K562 (cell line): ENCODE results near the gene RASGRP1. TPM values are rescaled to one million over a fixed set of nuclear protein-coding genes. Genes with fewer than 3 reads are reported as not detected.

Experiments used
- ATAC-seq: fragments of 200-7000 bp; cut with Tn5 transposase; 3 replicates; pipeline ENCODE4 v1.9.1; 2020; ENCODE audit warnings: moderate library complexity
- BruUV-seq: library from RNA; stranded (reverse); fragments of 400-500 nt; replicated peaks from 2 replicates; lab custom pipeline; 2021; lab: Mats Ljungman, UMichigan
- CTCF ChIA-PET: fragments of 300-600 bp; formaldehyde crosslinking; extraction: SDS; loops from one replicate; lab custom pipeline; 2021; ENCODE audit warnings: low intra/inter-chr PET ratio; lab: Yijun Ruan, JAX
- POLR2A ChIA-PET: fragments of 300-600, 350-650 bp; sonication (Branson Sonifier 250); formaldehyde crosslinking; extraction: SDS; loops from one replicate; lab custom pipeline; 2021; ENCODE audit warnings: antibody characterized with exemption, inconsistent platforms; lab: Yijun Ruan, JAX
- DNase-seq, 4 experiments: peaks; one replicate each; pipeline versions ENCODE4 v3.0.0 to v3.0.0-alpha.2; 2011 to 2018; ENCODE audit warnings: low spot score in 3 of 4, mixed read lengths in 3 of 4; ENCODE audit errors: extremely low read depth in 1 of 4
- FAIRE-seq: peaks from 2 replicates; lab custom pipeline; 2011; peaks lifted over from hg19 to GRCh38; lab: Jason Lieb, UNC
- H2AFZ ChIP-seq: 2 replicates; pipeline ENCODE4 v1.6.0; 2011; ENCODE audit warnings: low read depth, low read length, control low read depth, inconsistent platforms
- H3K27ac ChIP-seq: fragments of 200-600 bp; 3 replicates; pipeline ENCODE4 v1.8.0; 2011; ENCODE audit warnings: low read depth, mild to moderate bottlenecking, control low read depth, inconsistent platforms, low read length, moderate library complexity, mixed read lengths; ENCODE audit errors: extremely low read depth
- H3K27me3 ChIP-seq, 2 experiments: fragments of 300-600 bp in 1 of 2; 2 replicates in 1 of 2; 3 replicates in 1 of 2; pipeline versions ENCODE4 v1.6.0 to v1.8.0; 2011; ENCODE audit warnings: inconsistent platforms in 2 of 2, low read length in 2 of 2, mild to moderate bottlenecking in 1 of 2, mixed read lengths in 1 of 2, moderate library complexity in 1 of 2; ENCODE audit not compliant: control insufficient read depth in 2 of 2, insufficient read depth in 2 of 2
- H3K36me3 ChIP-seq: fragments of 300-600 bp; 3 replicates; pipeline ENCODE4 v1.8.0; 2011; ENCODE audit warnings: mild to moderate bottlenecking, low read length, inconsistent platforms; ENCODE audit not compliant: control insufficient read depth, insufficient read depth
- H3K4me1 ChIP-seq, 2 experiments: fragments of 200-600 bp in 1 of 2; replicated peaks in 1 of 2; 2 replicates in 1 of 2; 3 replicates in 1 of 2; pipeline versions ENCODE4 v1.5.1 to v1.8.0; 2011; ENCODE audit warnings: inconsistent platforms in 2 of 2, low read length in 2 of 2, mild to moderate bottlenecking in 1 of 2, mixed read lengths in 1 of 2, moderate library complexity in 1 of 2; ENCODE audit not compliant: control insufficient read depth in 2 of 2, insufficient read depth in 2 of 2
- H3K4me2 ChIP-seq: 2 replicates; pipeline ENCODE4 v1.6.1; 2011; ENCODE audit warnings: low read length, control low read depth, inconsistent platforms, mixed read lengths; ENCODE audit not compliant: insufficient read depth
- H3K4me3 ChIP-seq: fragments of 200-600 bp; sonication (generic), shearing (Covaris generic); 2 replicates; pipeline ENCODE4 v1.5.1; 2016; ENCODE audit warnings: control low read depth, inconsistent platforms
- H3K79me2 ChIP-seq: fragments of 200-600 bp; 3 replicates; pipeline ENCODE4 v1.8.0; 2011; ENCODE audit warnings: low read length, inconsistent platforms; ENCODE audit not compliant: control insufficient read depth, insufficient read depth
- H3K9ac ChIP-seq, 2 experiments: 2 replicates each; pipeline versions ENCODE4 v1.6.0 to v1.6.1; 2011; ENCODE audit warnings: low read depth in 2 of 2, low read length in 2 of 2, control low read depth in 1 of 2, inconsistent platforms in 1 of 2, mild to moderate bottlenecking in 1 of 2, mixed read lengths in 1 of 2; ENCODE audit not compliant: insufficient read depth in 1 of 2
- H3K9me1 ChIP-seq: one replicate; pipeline ENCODE4 v1.6.0; 2011; ENCODE audit warnings: inconsistent platforms, mild to moderate bottlenecking, low read length, moderate library complexity; ENCODE audit not compliant: control insufficient read depth, insufficient read depth
- H3K9me3 ChIP-seq: replicated peaks from 2 replicates; pipeline ENCODE4 v1.5.1; 2011; ENCODE audit warnings: low read depth, low read length, inconsistent platforms; ENCODE audit not compliant: control insufficient read depth, insufficient read depth
- H4K20me1 ChIP-seq: replicated peaks from 2 replicates; pipeline ENCODE4 v1.6.1; 2011; ENCODE audit warnings: low read length, inconsistent platforms, mixed read lengths; ENCODE audit not compliant: control insufficient read depth, insufficient read depth
- CBX5 ChIP-seq: IDR thresholded peaks from 2 replicates; pipeline ENCODE4 v1.6.1; 2014; ENCODE audit warnings: low read depth, borderline replicate concordance
- CEBPB ChIP-seq: fragments of 450-650 bp; IDR thresholded peaks from 2 replicates; pipeline ENCODE4 v1.6.1; 2016; ENCODE audit warnings: missing genetic modification characterization, missing compliant biosample characterization
- GATAD2A ChIP-seq: fragments of 450-650 bp; IDR thresholded peaks from 2 replicates; pipeline ENCODE4 v1.6.1; 2017
- NR3C1 ChIP-seq: sonication (generic); formaldehyde crosslinking; IDR thresholded peaks from 2 replicates; pipeline ENCODE4 v1.8.1; 2022; ENCODE audit warnings: missing genetic modification reagents
- SMAD3 ChIP-seq: fragments of 450-650 bp; formaldehyde crosslinking; conservative IDR thresholded peaks from 2 replicates; pipeline ENCODE4 v1.4.0; 2020; ENCODE audit warnings: mild to moderate bottlenecking
- STAG1 ChIP-seq: sonication (generic); formaldehyde crosslinking; IDR thresholded peaks from 2 replicates; pipeline ENCODE4 v1.5.0; 2020; ENCODE audit warnings: missing genetic modification reagents, borderline replicate concordance
- STAT5B ChIP-seq: fragments of 250-450 bp; sonication (Bioruptor Pico); IDR thresholded peaks from 2 replicates; pipeline ENCODE4 v1.8.0; 2021; ENCODE audit warnings: mild to moderate bottlenecking, inconsistent platforms
- TRIM24 ChIP-seq, 2 experiments: fragments of 450-650 bp; IDR thresholded peaks; 2 replicates each; pipeline ENCODE4 v1.6.1; 2016
- ZBED1 ChIP-seq: IDR thresholded peaks from 2 replicates; pipeline ENCODE4 v1.6.1; 2014
- ZBTB7A ChIP-seq: IDR thresholded peaks from 2 replicates; pipeline ENCODE4 v1.6.1; 2011; ENCODE audit warnings: low read depth, mild to moderate bottlenecking, low read length, moderate library complexity, borderline replicate concordance; ENCODE audit not compliant: control insufficient read depth
- ZNF431 ChIP-seq: sonication (generic); formaldehyde crosslinking; IDR thresholded peaks from 2 replicates; pipeline ENCODE4 v1.8.0; 2022; ENCODE audit warnings: mild to moderate bottlenecking, missing genetic modification reagents
- WGBS: fragments of 100-300 bp; shearing (Covaris generic); methylation state at CpG from one replicate; pipeline ENCODE4 v1.1.6; 2016; ENCODE audit warnings: low coverage, mixed read lengths; ENCODE audit not compliant: insufficient coverage; ENCODE audit errors: missing lambda C conversion rate; 5-methylcytosine and 5-hydroxymethylcytosine counted together
- in situ Hi-C: fragments of 300-500 bp; cut with MboI; formaldehyde crosslinking; loops from 4 replicates; pipeline ENCODE4 v1.15.0; 2018; ENCODE audit warnings: inconsistent platforms, mixed read lengths
- intact Hi-C: fragments of 100-400 bp; cut with micrococcal nuclease; formaldehyde crosslinking; loops from 2 replicates; pipeline ENCODE4 v1.14.2; 2022
- polyA plus RNA-seq, 8 experiments: library from polyadenylated mRNA; depleted of rRNA in 4 of 8; stranded (reverse) in 5 of 8; unstranded in 3 of 8; fragments of >200 nt; fragmentation: Nextera tagmentation in 2 of 8; fragmentation: Illumina TruSeq in 1 of 8; extraction: Ambion mirVana in 2 of 8; extraction: Trizol in 1 of 8; gene quantifications; 2 replicates each; pipeline versions ENCODE4 v1.2.1 to v1.2.3, GENCODE V29; 2011 to 2014; ENCODE audit warnings: inconsistent platforms in 1 of 8, missing spikeins in 1 of 8
- total RNA-seq, 7 experiments: library from RNA; depleted of rRNA in 6 of 7; stranded (reverse); fragments of >200 nt in 6 of 7; fragmentation: Illumina TruSeq in 2 of 7; extraction: Trizol in 2 of 7; gene quantifications; 2 replicates each; pipeline versions ENCODE4 v1.2.1 to v1.2.3, GENCODE V29; 2011 to 2021; ENCODE audit warnings: low replicate concordance in 1 of 7
- TF ChIP-seq, protein P1 (sequence below): sonication (generic); formaldehyde crosslinking; IDR thresholded peaks from 2 replicates; pipeline ENCODE4 v1.8.0; 2022; ENCODE audit warnings: mild to moderate bottlenecking, missing genetic modification reagents

RASGRP1 gene
- total and polyA plus RNA-seq, 9 of the 15 experiments (the other 6 are each of a cell fraction or from before 2014, with no cell fraction given), result 0.14 to 0.72 (median 0.31) TPM

DNA sequence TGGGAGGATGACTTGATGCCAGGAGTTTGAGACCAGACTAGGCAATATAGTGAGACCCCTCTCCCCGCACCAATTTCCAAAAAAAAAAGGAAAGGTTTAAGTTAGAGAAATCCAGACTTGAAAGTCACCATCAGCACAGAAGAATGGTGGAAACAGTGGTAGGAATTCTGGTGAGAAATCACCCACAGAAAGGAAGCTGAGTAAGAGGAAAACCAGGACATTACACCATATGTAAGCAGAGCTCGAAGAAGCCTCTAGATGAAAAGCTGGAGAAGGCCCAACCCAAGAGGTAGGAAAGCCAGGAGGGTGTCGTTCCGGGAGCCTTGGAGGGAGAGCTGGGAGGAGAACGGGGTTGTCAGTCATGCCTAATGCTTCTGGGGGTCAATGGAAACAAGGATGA, 40.5 kb downstream of the RASGRP1 start:
- BruUV-seq, result no TSS peak
- Histone ChIP-seq H3K4me1 (no peaks in the 10 kb centered on the region; a peak in 1 of 5 replicates), H3K4me2 (no peak overlapping the region)
- no peak for ATAC-seq
- TF ChIP-seq TRIM24 (IDR thresholded peaks at IDR 0.05), result no peak
- TF ChIP-seq ZBED1, result no peak
- no peak for TF ChIP-seq NR3C1 (CRISPR knock-in tag)
- no peak for TF ChIP-seq CEBPB
- TF ChIP-seq CBX5, result no peak
- TF ChIP-seq STAG1, result no peak
- no peak for TF ChIP-seq ZBTB7A
- no peak for TF ChIP-seq ZNF431 (CRISPR knock-in tag)
- TF ChIP-seq STAT5B (CRISPR knock-in tag), result no peak
- no peak for TF ChIP-seq GATAD2A
- no peak for TF ChIP-seq SMAD3 (CRISPR knock-in tag)
- TF ChIP-seq, protein P1, sequence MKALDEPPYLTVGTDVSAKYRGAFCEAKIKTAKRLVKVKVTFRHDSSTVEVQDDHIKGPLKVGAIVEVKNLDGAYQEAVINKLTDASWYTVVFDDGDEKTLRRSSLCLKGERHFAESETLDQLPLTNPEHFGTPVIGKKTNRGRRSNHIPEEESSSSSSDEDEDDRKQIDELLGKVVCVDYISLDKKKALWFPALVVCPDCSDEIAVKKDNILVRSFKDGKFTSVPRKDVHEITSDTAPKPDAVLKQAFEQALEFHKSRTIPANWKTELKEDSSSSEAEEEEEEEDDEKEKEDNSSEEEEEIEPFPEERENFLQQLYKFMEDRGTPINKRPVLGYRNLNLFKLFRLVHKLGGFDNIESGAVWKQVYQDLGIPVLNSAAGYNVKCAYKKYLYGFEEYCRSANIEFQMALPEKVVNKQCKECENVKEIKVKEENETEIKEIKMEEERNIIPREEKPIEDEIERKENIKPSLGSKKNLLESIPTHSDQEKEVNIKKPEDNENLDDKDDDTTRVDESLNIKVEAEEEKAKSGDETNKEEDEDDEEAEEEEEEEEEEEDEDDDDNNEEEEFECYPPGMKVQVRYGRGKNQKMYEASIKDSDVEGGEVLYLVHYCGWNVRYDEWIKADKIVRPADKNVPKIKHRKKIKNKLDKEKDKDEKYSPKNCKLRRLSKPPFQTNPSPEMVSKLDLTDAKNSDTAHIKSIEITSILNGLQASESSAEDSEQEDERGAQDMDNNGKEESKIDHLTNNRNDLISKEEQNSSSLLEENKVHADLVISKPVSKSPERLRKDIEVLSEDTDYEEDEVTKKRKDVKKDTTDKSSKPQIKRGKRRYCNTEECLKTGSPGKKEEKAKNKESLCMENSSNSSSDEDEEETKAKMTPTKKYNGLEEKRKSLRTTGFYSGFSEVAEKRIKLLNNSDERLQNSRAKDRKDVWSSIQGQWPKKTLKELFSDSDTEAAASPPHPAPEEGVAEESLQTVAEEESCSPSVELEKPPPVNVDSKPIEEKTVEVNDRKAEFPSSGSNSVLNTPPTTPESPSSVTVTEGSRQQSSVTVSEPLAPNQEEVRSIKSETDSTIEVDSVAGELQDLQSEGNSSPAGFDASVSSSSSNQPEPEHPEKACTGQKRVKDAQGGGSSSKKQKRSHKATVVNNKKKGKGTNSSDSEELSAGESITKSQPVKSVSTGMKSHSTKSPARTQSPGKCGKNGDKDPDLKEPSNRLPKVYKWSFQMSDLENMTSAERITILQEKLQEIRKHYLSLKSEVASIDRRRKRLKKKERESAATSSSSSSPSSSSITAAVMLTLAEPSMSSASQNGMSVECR (CRISPR knock-in tag), result no peak
- TF ChIP-seq, all 486 proteins: peak for 0
- Histone ChIP-seq H3K9me3 (no peaks in the 10 kb centered on the region), H3K9me1 (no peaks in the 10 kb centered on the region), H2AFZ (no peak overlapping the region), H3K79me2 (no peaks in the 10 kb centered on the region), H3K4me3 (no peak overlapping the region), H3K27ac (no peak overlapping the region), H3K36me3 (no peaks in the 10 kb centered on the region), H4K20me1 (no peaks in the 10 kb centered on the region), H3K27me3 (no peaks in the 10 kb centered on the region; a peak in 2 of 5 replicates), H3K9ac (no peak overlapping the region)
- intact Hi-C loops (no loop called here), in situ Hi-C loops (no loop called here)
- no peak for DNase-seq
- POLR2A ChIA-PET, result interaction anchor here (0.6 kb wide), 1 partner anchor 51 kb away, joined by 3 read pairs; no protein-coding TSS in a partner anchor
- WGBS, result 19% methylated on average over 4 of the region's 5 CpGs
- FAIRE-seq, result no peak
- CTCF ChIA-PET, result no interaction called here
